C4-2B (cell line): ENCODE results near the gene ELMO1.
"Not testable (repeated sequence)": the region's sequence is repeated elsewhere in the genome, so short reads cannot be mapped to it uniquely, and the experiment has no call there.

Experiments used
- H3K27ac ChIP-seq: fragments of 450-650 bp; 2 replicates; pipeline ENCODE4 v1.5.1; 2017
- CTCF ChIP-seq: fragments of 450-650 bp; conservative IDR thresholded peaks from 2 replicates; pipeline ENCODE4 v1.5.1; 2017; ENCODE audit warnings: mild to moderate bottlenecking
- ZFX ChIP-seq: fragments of 450-650 bp; IDR thresholded peaks from 2 replicates; pipeline ENCODE4 v1.6.1; 2017

Gene ELMO1

DNA sequence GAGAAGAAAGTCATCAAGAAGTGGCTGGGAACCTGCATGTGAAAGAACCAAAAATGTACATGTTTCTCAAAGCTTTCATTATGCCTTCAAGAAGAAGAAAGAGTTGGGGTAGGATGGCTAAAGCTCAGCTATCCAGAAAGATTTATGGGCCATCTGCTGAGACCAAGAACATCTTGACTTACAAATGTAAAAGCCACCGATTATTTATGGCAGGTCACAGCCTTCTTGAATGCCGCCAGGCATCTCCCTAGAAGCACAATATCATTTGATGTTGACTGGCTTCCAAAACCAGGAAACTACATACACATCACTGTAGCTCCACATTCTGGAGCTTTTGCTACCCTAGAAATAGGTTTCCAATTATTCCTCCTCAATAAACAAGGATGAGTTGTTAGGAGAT, 470.2 kb downstream of the ELMO1 start:
- H3K27ac ChIP-seq = no peak overlapping the region
- TF ChIP-seq ZFX = no peak
- no peak for TF ChIP-seq CTCF

DNA sequence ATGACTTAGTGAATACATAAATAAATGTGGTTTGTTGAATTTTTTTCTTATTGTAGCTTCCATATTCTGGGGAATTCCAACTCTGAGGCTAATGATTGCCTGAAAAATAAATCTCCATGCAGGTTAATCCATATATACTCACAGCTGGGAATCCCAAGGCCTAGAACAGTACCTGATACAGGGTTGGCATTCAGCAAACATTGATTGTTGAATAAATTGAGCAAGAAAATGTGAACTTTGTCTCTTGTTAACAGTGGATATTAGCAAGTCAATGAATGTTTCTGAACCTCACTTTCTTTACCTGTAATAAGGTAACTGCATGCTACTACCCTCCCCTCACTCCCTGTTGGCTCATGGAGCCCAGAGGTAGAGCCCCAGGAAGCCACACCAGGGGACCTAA, 470.8 kb downstream of the ELMO1 start:
- no peak overlapping the region for H3K27ac ChIP-seq
- TF ChIP-seq CTCF (no peak), ZFX (no peak)

DNA sequence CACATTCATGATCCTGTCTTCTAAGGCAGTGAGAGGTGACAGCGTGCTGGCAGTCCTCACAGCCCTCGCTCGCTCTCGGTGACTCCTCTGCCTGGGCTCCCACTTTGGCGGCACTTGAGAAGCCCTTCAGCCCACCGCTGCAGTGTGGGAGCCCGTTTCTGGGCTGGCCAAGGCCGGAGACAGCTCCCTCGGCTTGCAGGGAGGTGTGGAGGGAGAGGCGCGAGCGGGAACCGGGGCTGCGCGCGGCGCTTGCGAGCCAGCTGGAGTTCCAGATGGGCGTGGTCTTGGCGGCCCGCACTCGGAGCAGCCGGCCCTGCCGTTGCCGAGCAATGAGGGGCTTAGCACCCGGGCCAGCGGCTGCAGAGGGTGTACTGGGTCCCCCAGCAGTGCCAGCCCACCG, 475.1 kb downstream of the ELMO1 start:
- not testable (repeated sequence) for H3K27ac ChIP-seq

GRCh38 chr7:36972140-36972518, 476.5 kb downstream of the ELMO1 start:
- H3K27ac ChIP-seq = no peak overlapping the region
- TF ChIP-seq ZFX (no peak), CTCF (no peak)

DNA sequence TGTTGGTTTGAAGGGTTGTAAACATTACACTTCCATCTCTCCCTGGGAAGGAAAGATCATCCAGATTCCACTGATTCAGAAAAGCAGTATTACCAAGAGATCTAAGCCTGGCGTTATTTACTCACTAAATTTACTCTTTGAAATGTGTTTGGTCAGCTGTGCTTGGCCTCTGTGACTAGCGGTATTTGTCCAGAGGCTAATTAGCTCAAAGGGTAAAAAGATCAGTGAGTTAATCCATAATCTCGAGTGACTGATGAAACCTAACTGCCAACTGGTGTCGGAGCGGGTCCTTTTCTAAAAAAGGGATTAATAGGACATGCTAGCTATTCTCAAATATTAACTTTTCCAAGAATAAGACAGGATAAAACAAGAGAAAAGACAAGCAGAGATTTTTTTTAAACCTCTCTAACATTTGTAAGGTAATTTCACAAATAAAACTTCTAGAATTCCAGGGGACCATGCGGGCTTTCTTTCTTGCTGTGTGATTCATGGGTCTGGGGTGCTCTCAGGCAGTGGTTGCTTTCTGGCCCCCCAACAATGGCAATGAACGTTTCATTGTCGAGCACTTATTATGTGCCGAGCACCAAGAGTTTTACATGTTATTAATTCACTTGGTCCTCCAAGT, 477.0 kb downstream of the ELMO1 start:
- no peak overlapping the region for H3K27ac ChIP-seq
- no peak for TF ChIP-seq CTCF
- no peak for TF ChIP-seq ZFX

DNA sequence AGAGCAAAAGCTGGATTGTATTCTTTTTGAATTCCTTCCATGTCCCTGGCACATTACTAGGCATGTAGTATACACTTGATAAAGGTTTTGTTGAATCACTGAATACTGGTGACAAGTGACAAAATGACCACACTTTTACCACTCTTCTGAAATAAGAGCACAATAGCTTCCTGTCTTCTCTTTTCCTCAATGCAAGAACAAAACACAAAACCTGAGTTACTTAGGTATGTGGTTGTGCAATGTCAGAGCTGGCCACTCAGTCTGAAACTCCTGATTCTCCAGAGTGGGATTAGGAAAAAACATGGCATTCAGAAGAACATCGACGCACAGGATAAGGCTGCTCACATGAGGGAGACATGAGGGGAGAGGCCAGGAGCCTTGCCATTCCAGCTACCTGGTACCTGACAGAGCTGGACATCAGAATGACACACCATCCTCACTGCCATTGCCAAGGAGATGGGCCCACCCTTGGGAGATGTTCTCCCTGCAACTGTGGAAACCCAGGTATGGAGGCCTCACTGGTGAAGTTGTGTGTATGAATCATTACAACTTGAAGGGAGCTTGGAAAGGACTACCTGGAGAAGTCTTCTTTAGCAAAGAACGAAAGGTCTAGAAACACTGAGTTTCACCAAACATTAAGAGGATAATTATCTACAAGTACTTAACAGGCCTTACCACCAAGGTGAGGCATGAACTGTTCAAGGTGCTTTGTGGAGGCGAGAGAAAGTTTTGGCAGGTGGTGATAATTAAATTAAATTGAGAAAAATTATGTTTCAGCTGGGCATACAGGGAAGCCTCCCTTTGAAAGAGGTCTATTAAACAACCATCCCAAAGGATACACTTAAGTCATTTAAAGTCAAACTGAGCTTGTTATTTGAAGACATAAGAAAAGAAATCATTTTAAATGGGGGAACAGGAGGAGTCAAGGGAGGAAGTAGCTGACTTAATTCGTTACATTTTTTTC, 477.8 kb downstream of the ELMO1 start:
- no peak overlapping the region for H3K27ac ChIP-seq
- TF ChIP-seq ZFX = no peak
- TF ChIP-seq CTCF = no peak

- H3K27ac ChIP-seq = no peak overlapping the region
- TF ChIP-seq ZFX = no peak
- TF ChIP-seq CTCF = no peak
Measured at GRCh38 chr7:36969376-36969775, 479.3 kb downstream of the ELMO1 start.
